HFFc6 (cell line): Measurements from ENCODE around the gene OCSTAMP. TPM values are rescaled to one million over a fixed set of nuclear protein-coding genes. Genes with fewer than 3 reads are reported as not detected.

Experiments used
- DNase-seq: peaks from one replicate; pipeline ENCODE4 v3.0.0-alpha.2; 2018
- H3K27ac Mint-ChIP-seq: 2 replicates; pipeline ENCODE4 v1.8.0; 2020; ENCODE audit warnings: mild to moderate bottlenecking, mixed read lengths
- H3K27me3 Mint-ChIP-seq: 2 replicates; pipeline ENCODE4 v1.8.0; 2021; ENCODE audit warnings: mild to moderate bottlenecking, moderate library complexity, mixed read lengths; ENCODE audit not compliant: insufficient read depth
- H3K36me3 Mint-ChIP-seq: 2 replicates; pipeline ENCODE4 v1.8.0; 2021; ENCODE audit warnings: low read depth, mixed read lengths
- H3K4me1 Mint-ChIP-seq: 2 replicates; pipeline ENCODE4 v1.8.0; 2020; ENCODE audit warnings: low read depth, mixed read lengths
- H3K4me3 Mint-ChIP-seq: 2 replicates; pipeline ENCODE4 v1.8.0; 2020; ENCODE audit warnings: mild to moderate bottlenecking, moderate library complexity, mixed read lengths
- H3K9me3 Mint-ChIP-seq: 2 replicates; pipeline ENCODE4 v1.8.0; 2020; ENCODE audit warnings: mild to moderate bottlenecking, mixed read lengths
- total RNA-seq, 6 experiments: library from RNA; stranded (reverse); fragmentation: NEBNext Ultra II Directional; extraction: Animal tissue kit (Norgen Biotek cat#: 25700); gene quantifications; 2 replicates in 1 of 6; 3 replicates in 5 of 6; pipeline ENCODE4 v1.2.3, GENCODE V29; 2021
- TF ChIP-seq, protein P1 (sequence below): fragments of 200-600 bp; sonication (generic); IDR thresholded peaks from 2 replicates; pipeline ENCODE4 v1.5.0; 2021; ENCODE audit warnings: antibody characterized with exemption, mild to moderate bottlenecking

The OCSTAMP gene
- total RNA-seq, 6 experiments from 2014 or later: not detected

DNA sequence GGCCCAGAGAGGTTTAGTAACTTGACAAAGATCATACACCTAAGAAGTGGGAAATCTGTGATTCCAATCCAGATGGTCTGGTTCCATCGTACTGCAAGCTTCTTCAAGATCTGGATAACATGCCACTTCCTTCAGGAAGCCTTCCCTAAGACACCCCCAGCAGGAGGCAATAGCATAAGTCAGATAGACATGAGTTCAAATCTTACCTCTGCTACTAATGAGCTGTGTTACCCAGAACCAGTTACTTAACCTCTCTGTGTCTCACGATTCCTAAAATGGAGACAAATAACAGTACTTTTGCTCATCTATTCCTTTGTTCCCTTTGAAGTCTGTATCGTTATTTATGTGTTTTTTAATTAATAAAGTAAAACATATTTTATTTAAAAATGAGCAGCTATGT is 22.3 kb upstream of the OCSTAMP start:
- TF ChIP-seq, protein P1, sequence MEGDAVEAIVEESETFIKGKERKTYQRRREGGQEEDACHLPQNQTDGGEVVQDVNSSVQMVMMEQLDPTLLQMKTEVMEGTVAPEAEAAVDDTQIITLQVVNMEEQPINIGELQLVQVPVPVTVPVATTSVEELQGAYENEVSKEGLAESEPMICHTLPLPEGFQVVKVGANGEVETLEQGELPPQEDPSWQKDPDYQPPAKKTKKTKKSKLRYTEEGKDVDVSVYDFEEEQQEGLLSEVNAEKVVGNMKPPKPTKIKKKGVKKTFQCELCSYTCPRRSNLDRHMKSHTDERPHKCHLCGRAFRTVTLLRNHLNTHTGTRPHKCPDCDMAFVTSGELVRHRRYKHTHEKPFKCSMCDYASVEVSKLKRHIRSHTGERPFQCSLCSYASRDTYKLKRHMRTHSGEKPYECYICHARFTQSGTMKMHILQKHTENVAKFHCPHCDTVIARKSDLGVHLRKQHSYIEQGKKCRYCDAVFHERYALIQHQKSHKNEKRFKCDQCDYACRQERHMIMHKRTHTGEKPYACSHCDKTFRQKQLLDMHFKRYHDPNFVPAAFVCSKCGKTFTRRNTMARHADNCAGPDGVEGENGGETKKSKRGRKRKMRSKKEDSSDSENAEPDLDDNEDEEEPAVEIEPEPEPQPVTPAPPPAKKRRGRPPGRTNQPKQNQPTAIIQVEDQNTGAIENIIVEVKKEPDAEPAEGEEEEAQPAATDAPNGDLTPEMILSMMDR: no peak
- DNase-seq: no peak
- peaks cover 15% of the 10 kb centered on the region for H3K4me1 Mint-ChIP-seq
- H3K36me3 Mint-ChIP-seq: no peaks in the 10 kb centered on the region
- H3K4me3 Mint-ChIP-seq: no peak overlapping the region
- H3K27ac Mint-ChIP-seq: no peak overlapping the region
- no peaks in the 10 kb centered on the region for H3K9me3 Mint-ChIP-seq
- H3K27me3 Mint-ChIP-seq: peaks cover 4% of the 10 kb centered on the region; the same call in 1 of the 2 replicates

DNA sequence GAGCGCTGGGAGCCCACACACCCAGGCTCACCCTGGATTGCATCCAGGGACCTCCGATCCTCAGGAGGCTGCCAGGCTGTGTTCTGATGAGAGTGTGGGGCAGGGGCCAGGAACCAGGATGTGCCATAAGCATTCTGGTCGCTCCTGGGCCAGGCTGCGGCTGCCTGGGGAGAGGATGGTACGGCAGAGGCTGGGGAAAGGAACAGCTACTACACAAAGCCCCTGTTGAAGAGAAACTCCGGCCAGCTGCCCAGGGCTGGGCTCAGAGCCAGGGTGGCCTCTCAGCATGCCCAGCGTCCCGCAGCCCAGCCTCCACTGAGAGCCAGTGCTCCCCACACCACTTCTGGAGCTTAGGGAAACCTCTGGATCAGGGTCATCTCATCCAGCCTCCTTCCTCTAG is 21.7 kb upstream of the OCSTAMP start:
- DNase-seq: no peak
- no peak overlapping the region for H3K4me3 Mint-ChIP-seq
- peaks cover 4% of the 10 kb centered on the region; the same call in 1 of the 2 replicates for H3K27me3 Mint-ChIP-seq
- H3K4me1 Mint-ChIP-seq: peaks cover 15% of the 10 kb centered on the region
- no peaks in the 10 kb centered on the region for H3K9me3 Mint-ChIP-seq
- TF ChIP-seq, protein P1: no peak
- no peaks in the 10 kb centered on the region for H3K36me3 Mint-ChIP-seq
- no peak overlapping the region for H3K27ac Mint-ChIP-seq

DNA sequence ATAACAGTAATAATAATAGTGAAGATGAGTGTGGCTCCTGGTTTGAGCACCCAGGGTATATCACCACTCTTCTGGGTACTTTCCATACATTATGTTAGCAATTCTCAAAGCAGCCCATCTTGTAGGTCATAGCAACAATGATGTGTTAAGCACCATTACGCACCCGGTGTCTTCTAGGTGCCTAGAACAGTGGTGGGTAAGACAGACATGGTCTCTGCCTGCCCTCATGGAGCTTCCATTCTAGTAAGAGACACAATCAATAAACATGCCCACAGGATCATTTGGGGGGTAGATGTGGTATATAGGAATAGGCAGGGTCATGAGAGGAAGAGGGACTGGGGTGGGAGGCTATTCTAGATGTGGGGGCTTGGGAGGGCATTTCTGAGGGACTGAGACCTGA is 21.0 kb upstream of the OCSTAMP start:
- TF ChIP-seq, protein P1: no peak
- Mint-ChIP-seq H3K4me1 (peaks cover 15% of the 10 kb centered on the region), H3K27ac (no peak overlapping the region)

DNA sequence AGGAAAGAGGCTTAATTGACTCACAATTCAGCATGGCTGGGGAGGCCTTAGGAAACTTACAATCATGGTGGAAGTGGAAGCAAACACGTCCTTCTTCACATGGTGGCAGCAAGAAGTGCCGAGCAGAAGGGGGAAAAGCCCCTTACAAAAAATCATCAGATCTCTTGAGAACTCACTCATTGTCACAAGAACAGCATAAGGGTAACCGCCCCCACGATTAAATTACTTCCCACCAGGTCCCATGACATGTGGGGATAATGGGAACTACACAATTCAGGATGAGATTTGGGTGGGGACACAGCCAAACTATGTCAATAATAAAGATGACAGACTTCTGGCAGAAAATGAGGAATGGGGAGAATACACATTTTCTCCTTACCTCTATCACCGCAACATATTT is 20.5 kb upstream of the OCSTAMP start:
- Mint-ChIP-seq H3K9me3 (no peaks in the 10 kb centered on the region), H3K4me1 (peaks cover 15% of the 10 kb centered on the region), H3K27me3 (peaks cover 4% of the 10 kb centered on the region; the same call in 1 of the 2 replicates), H3K27ac (no peak overlapping the region), H3K4me3 (no peak overlapping the region), H3K36me3 (no peaks in the 10 kb centered on the region)
- DNase-seq: no peak
- TF ChIP-seq, protein P1: no peak

More for the DNA sequence above, 21.0 kb upstream of the OCSTAMP start:
- Mint-ChIP-seq H3K4me3 (no peak overlapping the region), H3K36me3 (no peaks in the 10 kb centered on the region), H3K27me3 (peaks cover 4% of the 10 kb centered on the region; the same call in 1 of the 2 replicates), H3K9me3 (no peaks in the 10 kb centered on the region)
- DNase-seq: no peak

DNA sequence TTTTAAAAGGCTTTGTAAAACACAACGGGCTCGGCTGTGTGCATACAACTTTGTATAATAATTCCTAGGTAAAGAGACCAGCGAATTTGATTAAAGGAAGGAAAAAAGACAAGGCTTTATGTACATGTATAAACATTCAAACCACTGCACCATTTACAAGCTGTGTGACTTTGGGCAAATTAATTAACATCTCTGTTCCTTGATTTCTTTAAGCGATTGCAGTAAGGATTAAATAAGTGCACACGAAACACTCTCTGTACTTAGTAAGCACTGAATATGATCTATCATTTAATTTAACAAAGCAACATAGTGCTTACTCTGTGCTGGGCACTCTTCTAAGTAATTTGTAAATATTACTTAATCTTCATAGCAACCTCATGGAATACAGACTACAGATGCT is 19.5 kb upstream of the OCSTAMP start:
- Mint-ChIP-seq H3K27me3 (peaks cover 4% of the 10 kb centered on the region; the same call in 1 of the 2 replicates), H3K4me1 (peaks cover 15% of the 10 kb centered on the region), H3K4me3 (no peak overlapping the region)

More for the DNA sequence above, 19.5 kb upstream of the OCSTAMP start:
- TF ChIP-seq, protein P1: no peak
- no peak for DNase-seq
- Mint-ChIP-seq H3K9me3 (no peaks in the 10 kb centered on the region), H3K36me3 (no peaks in the 10 kb centered on the region), H3K27ac (no peak overlapping the region)
